Hematopoietic multipotent progenitor cell (in vitro differentiated cells): Measurements from ENCODE around the gene GATAD2B. TPM values are rescaled to one million over a fixed set of nuclear protein-coding genes. Genes with fewer than 3 reads are reported as not detected.
A peak's percentile ranks its signal among the peaks of the same experiment; 100 is the strongest.

Source experiments
- DNase-seq, 3 donors: peaks; one replicate each; pipeline ENCODE4 v3.0.0-alpha.2; 2011 to 2015; ENCODE audit warnings: low read depth in 2 of 3, low spot score in 2 of 3
- total RNA-seq: library from RNA; depleted of rRNA; stranded (reverse); fragments of >200 nt; gene quantifications from one replicate; pipeline ENCODE4 v1.2.3, GENCODE V29; 2012

Gene GATAD2B
- 33.7 TPM for total RNA-seq

- DNase-seq = peak; percentile 98 to 100 (median 100)
Measured at GRCh38 chr1:153922972-153923925, at the start of gene GATAD2B. GATAD2B (minus strand) TSS chr1:153922972; CDS start chr1:153828347, 94,625 bp downstream.

- DNase-seq = no peak
Measured at GRCh38 chr1:153970346-153970745, 47.6 kb upstream of the GATAD2B start.

- DNase-seq = no peak
Measured at GRCh38 chr1:153968972-153969371, 46.2 kb upstream of the GATAD2B start.

- DNase-seq = no peak
Measured at GRCh38 chr1:153968408-153968807, 45.6 kb upstream of the GATAD2B start.

GRCh38 chr1:153968000-153968363, 45.2 kb upstream of the GATAD2B start:
- DNase-seq = no peak

GRCh38 chr1:153967107-153967999, 44.6 kb upstream of the GATAD2B start, which contains the start of gene CREB3L4:
CREB3L4 (plus strand) TSS chr1:153967902; CDS start chr1:153968526, 624 bp downstream.
- peak; percentile 69 to 99 (median 95) for DNase-seq

- DNase-seq = no peak
Measured at GRCh38 chr1:153963850-153964331, 41.1 kb upstream of the GATAD2B start.

- DNase-seq = peak; percentile 77 to 94 (median 90)
Measured at GRCh38 chr1:153963030-153963849, 40.5 kb upstream of the GATAD2B start, which contains the start of gene SLC39A1. SLC39A1 (minus strand) TSS chr1:153963537; CDS start chr1:153962715, 822 bp downstream.

GRCh38 chr1:153962088-153963029, 39.6 kb upstream of the GATAD2B start:
- no peak for DNase-seq

GRCh38 chr1:153961421-153961820, 38.6 kb upstream of the GATAD2B start:
- no peak for DNase-seq

GRCh38 chr1:153960206-153960605, 37.4 kb upstream of the GATAD2B start:
- DNase-seq = no peak

- DNase-seq = no peak
Measured at GRCh38 chr1:153959454-153959853, 36.7 kb upstream of the GATAD2B start.

GRCh38 chr1:153958961-153959260, 36.1 kb upstream of the GATAD2B start:
- no peak for DNase-seq

- DNase-seq = peak; percentile 79 to 98 (median 97)
Measured at GRCh38 chr1:153958111-153958960, 35.6 kb upstream of the GATAD2B start, which contains the start of gene CRTC2. CRTC2 (minus strand) TSS chr1:153958612; CDS start chr1:153958497, 115 bp downstream.

GRCh38 chr1:153957744-153958110, 35.0 kb upstream of the GATAD2B start:
- peak in 2 of 3 donors; percentile 36 to 42 for DNase-seq

- DNase-seq = no peak
Measured at GRCh38 chr1:153956997-153957715, 34.4 kb upstream of the GATAD2B start.

GRCh38 chr1:153954826-153955225, 32.1 kb upstream of the GATAD2B start:
- no peak for DNase-seq
